ENCODE data around the gene PXDC1.
"Not testable (repeated sequence)": the region's sequence is repeated elsewhere in the genome, so short reads cannot be mapped to it uniquely, and the experiment has no call there.

PXDC1 gene

DNA sequence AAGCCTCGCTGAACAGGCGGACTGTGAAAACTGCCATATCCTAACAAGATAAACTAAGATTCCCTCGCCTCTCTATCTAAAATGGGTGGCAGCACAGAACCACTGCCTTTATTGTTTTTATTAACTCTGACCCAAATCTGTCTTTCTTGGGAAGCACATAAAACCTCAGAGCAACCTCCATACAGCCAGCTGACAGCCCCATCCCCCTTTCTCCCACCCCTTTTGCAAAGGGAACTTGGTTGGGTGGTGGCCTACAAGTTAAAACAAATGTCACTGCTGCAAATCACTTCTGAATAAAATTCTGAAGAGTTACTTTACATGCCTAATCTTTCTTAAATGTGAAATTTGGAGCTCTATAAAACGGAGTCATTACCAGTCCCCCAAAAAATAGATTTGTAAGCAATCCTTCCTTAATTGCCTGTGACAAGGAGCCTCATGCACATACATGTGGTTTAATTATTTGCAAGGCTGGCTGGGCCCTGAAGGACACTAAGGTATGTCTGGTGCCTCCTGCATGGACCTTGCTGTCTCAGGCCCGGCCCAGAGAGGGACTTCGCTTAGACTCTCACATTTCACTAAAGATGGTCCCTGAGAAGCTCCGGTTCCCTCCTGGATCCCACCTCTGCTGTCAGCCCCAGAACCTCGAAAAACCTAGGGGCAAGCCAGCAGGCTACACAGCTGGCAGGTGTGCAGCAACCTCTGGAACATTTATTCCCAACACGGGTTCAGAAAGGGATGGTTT is 21.7 kb downstream of the PXDC1 start:
- no peak for DNase-seq

DNA sequence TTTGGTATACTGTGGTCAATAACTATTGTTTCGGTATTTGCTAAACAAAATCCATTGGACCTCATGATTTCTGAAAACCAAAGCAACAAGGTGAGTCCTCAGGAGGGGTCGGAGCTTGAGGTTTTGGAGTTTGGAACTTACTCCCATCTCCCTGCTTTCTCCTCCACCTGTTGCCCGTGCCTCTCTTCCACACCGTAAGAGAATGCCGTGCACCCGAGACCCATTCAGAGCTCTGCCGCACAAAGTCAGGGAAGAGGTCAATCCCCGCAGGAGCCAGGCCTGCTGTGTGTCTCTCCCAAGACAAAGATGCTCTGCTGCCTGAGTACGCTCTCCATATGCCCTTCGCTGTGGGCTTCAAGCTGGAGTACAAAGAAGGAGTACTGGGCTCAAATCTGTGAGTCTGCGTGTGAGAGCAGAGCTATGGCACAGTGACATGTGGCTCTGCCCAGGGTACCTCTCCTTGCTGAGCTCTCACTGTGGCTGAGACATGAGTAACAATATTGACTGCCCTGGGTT is 23.9 kb downstream of the PXDC1 start:
- no peak for DNase-seq

DNA sequence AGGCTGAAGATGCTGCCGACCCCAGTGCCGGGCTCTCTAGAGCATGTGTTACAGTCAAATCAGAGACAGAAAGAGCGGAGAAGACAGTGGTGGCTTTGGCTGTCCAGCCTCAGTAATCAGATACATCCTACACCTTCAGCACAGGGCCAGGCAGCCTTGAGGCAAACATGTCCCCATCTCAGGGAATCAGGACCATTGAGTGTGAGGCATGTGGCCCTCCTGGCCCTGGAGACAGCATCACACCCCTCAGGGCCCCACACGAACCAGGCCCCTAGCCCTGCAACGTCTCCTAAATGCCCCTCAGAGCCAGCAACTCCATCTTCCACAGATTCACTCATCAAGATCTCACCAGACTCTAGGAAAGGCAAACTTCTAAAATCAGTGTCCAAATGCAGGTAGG is 24.5 kb downstream of the PXDC1 start:
- DNase-seq, result no peak

DNA sequence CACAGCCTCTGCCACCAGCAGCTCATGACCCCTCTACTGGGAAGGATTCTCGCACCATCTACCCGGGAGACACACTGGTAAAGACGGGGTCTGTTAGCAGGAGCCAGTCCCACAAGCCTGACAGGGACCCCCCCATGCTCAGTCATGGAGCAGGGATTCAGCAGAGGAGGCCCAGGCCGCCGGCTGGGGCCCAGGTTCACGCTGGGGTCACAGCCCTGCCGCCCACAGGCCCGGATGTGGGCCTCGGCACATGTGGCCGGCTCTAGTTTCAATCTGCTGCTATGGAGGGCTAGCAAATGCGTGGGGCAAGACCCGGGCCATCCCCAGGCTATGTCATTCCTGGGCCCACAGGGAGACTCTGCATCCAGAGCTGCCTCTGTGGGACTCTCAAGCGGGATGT is 25.1 kb downstream of the PXDC1 start:
- no peak for DNase-seq

DNA sequence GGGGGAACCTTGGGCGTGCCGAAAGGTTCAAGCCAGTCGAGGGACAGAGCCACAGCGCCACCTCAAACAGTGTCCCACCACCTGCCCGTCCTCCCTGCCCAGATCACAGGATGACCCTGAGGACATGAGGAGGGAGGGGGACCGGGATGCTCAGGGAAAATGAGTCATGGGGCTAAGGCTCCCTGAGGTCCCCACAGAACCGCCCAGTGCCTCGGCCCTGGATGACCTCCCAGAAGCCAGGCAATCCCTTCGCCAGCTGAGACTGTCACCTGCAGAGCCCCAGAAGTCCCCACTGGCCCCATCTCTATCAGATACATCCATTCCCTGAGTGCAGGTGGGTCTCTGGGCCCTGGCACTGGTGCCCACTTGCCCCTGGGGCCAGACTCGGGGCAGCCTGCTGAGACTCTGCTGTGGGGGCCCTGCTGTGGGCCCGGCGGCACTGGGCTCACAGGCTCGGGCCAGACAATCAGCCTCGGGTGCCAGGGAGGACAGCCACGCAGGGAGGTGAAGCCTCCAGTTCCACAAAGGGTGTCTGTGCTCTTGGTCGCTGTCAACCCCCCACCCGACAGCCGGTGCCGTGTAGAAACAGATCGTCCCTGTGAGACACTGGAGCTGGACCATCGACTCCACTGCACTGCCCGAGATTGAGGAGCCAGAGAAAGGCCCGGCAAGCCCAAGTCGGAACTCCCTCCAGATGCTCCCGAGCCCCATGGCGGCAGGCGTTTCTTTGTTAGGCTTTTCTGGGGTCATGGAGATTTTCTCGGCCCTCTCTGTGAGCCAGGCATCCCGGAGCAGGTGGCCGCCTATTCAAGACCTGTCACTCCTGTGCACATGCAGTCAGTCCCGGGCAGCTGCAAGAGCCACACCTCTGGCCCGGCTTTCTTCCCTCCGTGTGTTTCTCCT is 26.1 kb downstream of the PXDC1 start:
- DNase-seq, result no peak

DNA sequence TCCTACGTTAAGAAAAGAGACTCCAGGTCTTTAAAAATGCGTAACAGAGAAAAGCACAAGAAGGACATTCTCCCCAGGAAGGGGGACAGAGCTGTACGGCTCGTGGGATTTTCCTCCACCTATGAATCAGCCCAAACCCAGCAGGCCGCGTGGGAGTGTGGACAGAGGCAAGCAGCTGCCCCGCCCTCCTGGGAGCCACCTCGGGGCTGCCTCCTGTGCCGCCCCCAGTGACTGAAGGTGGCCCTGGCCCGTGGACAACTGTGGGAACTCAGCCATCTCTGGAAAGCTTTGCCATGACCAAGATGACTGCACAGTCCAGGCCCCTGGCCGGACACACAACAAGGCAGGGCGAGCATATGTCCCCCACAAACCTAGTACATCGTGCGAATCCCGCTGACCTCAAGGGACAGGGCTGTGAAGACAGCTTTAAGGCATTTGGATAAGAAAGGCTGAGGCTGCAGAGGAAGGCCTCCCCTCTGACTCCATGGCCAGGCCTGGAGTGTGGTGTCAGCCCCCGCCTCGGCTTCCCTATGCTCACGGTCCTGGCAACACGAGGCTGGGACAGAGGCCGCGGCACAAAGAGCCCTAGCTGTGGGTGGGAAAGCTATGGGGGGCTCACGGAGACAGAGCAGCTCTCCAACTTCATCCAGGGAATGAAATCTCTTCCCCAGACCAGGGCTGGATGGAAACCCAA is 26.9 kb downstream of the PXDC1 start:
- DNase-seq, result no peak

DNA sequence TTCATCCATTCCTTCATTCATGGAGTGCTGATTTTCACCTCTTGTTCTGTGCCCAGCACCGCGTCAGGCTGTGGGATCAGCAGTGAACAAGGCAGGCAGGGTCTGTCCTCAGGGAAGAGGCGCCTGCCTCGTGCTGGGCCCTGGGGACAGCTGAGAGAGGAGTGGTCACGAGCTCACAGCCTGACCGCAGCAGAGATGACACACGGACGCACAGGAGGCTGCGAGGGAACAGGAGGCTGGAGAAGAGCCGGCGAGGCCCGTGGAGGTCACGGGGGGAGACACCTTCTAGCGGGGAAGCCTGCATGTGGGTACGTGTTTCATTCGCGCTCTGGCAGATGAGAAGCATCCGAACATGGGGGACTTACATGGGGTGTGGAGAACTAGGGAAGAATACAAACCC is 27.5 kb downstream of the PXDC1 start:
- no peak for DNase-seq

DNA sequence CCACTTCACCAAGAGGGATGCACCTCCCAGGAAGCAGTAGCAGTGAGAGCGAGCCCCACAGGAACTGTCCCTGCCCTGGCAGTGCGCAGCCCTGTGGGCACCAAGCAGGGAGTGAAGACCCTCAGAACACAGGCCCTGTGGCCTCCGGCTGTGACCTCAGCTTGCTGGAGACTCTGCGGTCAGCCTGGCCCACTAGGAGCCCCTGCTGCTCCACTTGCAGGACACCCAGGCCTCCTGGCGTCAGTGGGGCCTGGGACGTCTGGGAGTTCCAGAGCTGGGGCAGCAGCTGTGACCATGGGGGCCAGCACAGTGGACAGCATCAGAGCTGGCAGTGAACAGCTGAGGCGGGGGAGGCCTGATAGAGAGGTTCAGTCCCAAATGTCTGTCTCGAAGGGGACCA is 28.3 kb downstream of the PXDC1 start:
- DNase-seq, result no peak

DNA sequence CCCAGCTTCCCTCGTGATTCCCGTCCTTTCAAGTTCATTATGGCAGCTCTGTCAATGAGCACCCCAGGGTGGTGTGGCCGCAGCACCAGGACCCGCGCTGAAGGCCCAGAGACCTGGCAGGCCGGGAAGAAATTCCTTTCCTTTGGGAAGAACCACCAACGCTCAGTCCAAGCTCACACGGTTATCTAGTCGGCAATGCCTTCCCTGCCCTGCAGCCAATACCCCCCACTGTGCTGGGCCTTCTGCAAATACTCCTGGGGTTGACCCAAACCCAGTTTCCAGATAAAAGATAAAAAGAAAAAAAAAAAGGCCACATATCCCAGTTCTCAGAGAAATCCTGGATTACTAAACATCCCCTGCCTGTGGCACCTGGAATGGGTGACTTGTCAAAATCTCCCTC is 28.7 kb downstream of the PXDC1 start:
- no peak for DNase-seq

DNA sequence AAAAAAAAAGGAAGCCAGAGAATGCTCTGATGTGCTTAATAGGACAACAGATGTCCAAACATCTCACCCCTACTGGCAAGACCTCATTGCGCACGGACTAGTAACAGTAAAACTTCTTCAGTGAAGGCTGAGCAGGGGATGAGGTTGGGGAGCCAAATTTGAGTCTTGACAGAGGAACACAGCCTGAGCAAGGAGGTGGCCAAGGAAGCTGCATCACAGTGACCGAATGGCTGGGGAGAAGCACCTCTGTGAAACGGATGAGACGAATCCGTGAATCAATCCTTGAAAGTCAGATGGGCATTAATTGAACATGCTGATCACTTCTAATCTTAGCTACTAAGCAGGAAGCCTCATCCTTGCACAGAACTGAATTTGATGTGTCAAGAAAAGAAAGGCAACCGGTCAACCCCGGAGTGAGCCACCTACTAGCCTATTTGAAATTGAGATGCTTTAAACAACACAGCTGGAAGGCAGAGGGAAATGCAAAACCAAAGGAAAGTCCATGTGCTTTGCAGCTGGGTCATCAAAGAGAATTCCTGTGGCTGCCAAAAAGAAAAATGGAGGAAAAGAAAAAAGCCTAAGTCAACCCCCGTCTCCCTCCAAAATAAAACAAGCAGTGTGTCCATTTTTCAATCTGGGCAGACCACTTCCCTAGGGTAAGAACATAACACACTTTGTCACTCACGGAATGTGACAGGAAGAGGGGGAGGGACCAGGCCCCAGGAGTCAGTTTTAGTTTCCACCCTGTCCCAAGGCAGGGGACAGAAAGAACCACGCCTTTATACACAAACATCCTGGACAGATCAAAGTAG is 29.5 kb downstream of the PXDC1 start:
- DNase-seq, result no peak

DNA sequence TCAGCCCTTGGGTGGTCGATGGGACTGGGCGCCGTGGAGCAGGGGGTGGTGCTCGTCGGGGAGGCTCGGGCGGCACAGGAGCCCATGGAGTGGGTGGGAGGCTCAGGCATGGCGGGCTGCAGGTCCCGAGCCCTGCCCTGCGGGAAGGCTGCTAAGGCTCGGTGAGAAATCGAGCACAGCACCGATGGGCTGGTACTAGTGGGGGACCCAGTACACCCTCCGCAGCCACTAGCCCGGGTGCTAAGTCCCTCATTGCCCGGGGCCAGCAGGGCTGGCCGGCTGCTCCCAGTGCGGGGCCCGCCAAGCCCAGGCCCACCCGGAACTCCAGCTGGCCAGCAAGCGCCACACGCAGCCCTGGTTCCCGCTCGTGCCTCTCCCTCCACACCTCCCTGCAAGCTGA is 30.7 kb downstream of the PXDC1 start:
- not testable (repeated sequence) for DNase-seq

DNA sequence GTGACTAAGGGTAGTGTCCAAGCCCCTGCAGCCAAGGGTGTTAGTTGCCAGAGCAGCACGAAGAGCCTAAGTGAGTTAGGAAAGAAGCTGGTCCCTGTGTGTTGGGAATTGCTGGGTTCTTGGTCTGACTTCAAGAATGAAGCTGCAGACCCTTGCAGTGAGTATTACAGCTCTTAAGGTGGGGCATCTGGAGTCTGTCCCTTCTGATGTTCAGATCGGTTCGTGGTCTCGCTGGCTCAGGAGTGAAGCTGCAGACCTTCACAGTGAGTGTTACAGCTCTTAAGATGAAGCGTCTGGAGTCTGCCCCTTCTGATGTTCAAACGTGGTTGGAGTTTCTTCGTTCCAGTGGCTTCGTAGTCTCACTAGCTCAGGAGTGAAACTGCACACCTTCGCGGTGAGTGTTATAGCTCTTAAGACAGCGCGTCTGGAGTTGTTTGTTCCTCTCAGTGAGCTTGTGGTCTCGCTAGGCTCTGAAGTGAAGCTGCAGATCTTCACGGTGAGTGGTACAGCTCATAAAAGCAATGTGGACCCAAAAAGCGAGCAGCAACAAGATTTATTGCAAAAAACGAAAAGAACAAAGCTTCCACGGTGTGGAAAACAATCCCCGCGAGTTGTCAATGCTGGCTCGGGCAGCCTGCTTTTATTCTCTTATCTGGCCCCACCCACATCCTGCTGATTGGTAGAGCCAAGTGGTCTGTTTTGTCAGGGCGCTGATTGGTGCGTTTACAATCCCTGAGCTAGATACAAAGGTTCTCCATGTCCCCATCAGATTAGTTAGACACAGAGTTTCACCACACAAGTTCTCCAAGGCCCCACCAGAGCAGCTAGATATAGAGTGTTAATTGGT is 31.8 kb downstream of the PXDC1 start:
- DNase-seq, result no peak

DNA sequence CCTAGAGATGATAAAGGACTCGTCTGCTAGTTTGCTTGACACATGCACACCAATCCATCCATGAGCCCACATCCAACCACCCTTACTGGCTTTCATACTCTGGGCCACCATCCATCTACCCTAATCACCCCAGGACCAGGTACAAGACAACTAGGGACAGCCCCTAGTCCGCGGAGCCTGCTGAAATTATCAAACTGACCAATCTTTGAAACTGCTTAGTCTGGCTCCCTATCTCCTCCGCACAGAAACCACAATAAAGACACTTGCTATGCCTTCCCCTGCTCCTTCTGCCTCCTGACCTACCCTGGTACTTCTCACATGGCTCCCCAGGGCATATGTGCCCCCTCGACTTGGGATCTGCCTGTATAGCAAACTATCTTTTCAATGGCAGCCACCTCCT is 33.1 kb downstream of the PXDC1 start:
- no peak for DNase-seq

DNA sequence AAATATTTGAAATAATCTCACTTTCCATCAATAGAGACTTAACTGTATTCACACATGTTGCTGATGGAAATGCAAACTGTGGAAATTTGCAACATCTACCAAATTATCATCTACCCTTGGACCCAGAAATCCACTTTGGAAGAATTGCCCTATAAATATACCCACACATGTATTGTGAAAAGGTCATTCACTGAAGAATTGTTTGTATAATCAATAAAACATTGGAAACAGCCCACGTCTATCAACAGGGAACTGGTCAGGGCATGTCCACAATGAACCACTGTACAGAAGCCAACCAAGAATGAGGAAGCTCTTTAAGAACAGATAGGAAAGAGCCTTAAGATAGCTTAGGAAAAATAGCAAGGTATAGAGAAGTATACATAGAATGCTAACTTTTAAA is 36.2 kb downstream of the PXDC1 start:
- DNase-seq, result no peak

DNA sequence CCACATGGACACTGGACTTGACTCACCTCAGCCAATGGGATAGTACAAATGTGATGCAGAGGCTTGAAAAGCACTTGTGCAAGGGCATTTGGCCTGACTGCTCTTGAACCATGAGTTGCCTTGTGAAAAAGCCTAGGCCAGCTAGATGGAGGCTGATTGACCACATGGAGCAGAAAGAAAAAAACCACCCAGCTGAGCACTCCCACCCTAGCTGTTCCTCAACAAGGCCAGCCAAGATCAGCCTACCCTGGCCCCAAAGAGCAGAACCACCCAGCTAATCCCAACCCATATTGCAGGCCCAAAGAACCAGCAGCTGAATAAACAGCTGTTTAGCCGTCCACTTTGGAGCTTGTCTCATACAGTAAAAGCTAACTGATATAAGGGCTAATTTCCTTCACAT is 36.7 kb downstream of the PXDC1 start:
- no peak for DNase-seq

DNA sequence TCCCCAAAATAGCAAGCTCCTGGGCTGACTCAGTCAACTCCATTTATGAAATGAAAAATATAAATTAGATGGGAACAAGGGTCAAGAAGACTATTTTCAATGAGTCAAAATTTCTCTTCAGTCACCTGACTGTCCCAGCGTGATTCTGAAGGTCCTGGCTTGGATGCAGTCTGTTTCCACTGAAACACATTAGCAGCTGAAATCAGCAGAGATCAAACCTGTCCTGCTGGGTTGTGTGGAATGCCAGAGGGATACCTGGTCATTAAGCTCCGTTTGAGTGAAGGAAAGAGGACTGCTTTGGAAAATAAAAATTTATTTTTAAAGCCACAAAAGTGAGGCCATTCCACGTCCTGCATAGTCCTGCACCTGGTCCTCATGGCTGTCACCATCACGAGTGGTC is 37.4 kb downstream of the PXDC1 start:
- no peak for DNase-seq

DNA sequence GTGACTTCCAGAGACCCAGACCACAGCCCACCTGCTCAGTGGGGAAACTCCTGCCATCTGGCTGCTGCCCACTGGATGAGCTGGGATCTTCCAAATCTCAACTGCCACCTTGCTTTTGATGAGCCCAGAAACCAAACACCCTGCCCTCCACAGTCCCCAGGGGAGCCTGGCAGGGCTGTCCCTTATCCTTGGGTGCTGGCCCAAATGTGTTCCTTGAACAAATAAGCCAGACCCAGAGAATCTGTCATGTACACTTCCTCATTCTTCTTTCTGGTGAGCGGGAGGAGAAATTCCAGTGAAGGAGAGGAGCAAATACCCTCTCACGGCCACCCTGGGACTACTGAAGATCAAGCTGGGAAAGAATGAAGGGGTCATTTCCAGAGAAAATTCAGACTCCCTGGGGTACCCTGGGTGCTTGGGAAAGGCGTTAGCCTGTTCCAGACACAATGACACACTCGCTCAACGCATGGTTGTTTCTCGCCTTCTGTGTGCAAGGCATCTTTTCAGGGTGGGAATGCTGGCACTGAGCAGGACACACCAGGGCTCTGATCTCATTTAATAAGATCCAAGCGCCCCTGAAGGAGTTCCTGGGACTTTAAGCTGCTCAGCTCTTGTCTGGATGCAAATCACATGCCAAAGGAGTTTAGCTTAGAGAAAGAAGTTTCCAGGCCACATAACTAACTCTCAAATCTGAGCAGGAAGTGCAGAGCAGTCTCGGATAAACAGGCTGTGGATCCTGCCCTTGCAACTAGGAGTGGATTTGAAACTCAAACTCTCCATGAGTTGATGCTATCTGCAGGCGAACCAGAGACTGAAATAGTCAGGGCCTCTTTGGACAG is 38.5 kb downstream of the PXDC1 start:
- DNase-seq, result no peak

DNA sequence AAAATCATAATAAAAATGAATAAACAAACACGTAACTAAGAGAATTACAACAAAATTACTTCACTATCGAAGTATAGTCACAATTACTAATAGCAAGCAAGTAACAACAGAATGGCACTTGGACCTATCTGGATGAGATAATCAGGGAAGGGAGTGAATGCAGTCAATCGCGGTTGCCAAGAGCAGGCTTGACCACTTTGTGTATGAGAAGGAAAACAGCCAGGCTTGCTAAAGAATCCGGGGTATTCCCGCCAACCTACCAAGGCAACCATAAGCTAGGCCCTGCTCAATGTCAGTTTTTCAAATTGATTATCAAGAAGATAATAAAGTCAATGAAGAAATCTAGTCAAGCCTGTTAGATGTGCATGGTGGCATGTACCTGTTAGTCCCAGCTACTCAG is 39.7 kb downstream of the PXDC1 start:
- no peak for DNase-seq

DNA sequence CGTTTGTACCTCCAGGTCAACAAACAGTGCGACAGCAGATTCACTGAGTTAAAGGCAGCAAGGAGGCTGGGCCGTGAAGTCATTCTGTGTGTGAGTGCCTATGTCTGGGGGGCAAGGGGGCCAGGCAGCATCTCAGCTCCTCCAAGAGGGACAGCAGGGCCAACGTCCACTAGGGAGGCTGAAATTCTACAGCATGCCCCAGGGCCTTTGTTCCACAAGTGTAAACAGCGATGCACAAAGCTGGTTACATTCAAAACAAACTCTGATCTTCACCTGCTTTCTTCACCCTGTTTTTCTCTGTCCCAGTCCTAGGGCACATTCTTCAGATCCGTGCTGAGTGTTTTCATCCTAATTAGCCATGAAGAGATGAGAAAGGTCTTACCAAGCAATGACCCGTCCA is 41.1 kb downstream of the PXDC1 start:
- no peak for DNase-seq

DNA sequence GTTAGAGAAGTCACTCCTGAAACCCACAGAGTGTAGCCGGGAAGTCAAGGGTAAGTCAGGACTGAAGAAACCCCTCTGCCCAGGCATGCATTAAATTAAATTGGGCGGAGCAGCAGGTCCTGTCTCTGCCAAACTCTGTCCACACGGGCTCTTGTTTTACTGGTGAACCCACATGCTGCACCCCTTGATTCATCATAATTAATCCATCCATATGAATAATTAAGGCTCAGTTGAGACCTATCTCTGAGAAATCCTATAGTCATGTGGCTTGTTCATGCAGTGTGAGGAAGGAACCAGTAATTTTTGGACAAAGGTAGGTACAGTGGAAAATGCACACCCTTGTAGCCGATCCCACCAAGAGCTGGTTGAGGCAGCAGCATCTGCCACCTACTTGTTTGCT is 43.0 kb downstream of the PXDC1 start:
- no peak for DNase-seq
